GM21390 (cell line): ENCODE data around the gene EIF2B1.
"Not testable (repeated sequence)": the region's sequence is repeated elsewhere in the genome, so short reads cannot be mapped to it uniquely, and the experiment has no call there.

Source experiments
- ATAC-seq: cut with Tn5 transposase; IDR thresholded peaks from one replicate; pipeline ENCODE4 v1.9.1; 2021; ENCODE audit not compliant: unreplicated experiment

The EIF2B1 gene

GRCh38 chr12:123621101-123621500, 12.4 kb downstream of the EIF2B1 start:
- ATAC-seq, result no peak

- no peak for ATAC-seq
Measured at GRCh38 chr12:123617580-123617979, 15.9 kb downstream of the EIF2B1 start.

GRCh38 chr12:123617144-123617543, 16.3 kb downstream of the EIF2B1 start:
- no peak for ATAC-seq

- ATAC-seq, result no peak
Measured at GRCh38 chr12:123614531-123614930, 19.0 kb downstream of the EIF2B1 start.

- no peak for ATAC-seq
Measured at GRCh38 chr12:123614110-123614509, 19.4 kb downstream of the EIF2B1 start.

GRCh38 chr12:123608182-123608581, 25.3 kb downstream of the EIF2B1 start:
- no peak for ATAC-seq

GRCh38 chr12:123607756-123608155, 25.7 kb downstream of the EIF2B1 start:
- ATAC-seq, result no peak

DNA sequence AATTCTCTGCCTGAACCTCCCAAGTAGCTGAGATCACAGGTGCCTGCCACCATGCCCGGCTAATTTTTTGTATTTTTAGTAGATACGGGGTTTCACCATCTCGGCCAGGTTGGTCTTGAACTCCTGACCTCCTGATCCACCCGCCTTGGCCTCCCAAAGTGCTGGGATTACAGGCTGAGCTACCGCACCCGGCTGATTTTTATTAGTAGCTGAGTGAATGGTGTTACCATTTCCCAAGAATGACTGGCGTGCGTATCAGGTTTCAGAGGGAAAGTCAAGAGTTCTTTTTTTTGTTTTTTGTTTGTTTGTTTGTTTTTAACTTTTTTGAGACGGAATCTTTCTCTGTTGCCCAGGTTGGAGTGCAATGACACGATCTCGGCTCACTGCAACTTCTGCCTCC, 30.0 kb downstream of the EIF2B1 start:
- ATAC-seq, result not testable (repeated sequence)

- ATAC-seq, result no peak
Measured at GRCh38 chr12:123602651-123603195, 30.8 kb downstream of the EIF2B1 start.

- peak; percentile 90 for ATAC-seq
Measured at GRCh38 chr12:123601602-123602489, 31.6 kb downstream of the EIF2B1 start, which contains the start of gene DDX55. TSS of gene DDX55 (plus strand) at chr12:123602099. CDS start at chr12:123602149, 50 bp downstream.

DNA sequence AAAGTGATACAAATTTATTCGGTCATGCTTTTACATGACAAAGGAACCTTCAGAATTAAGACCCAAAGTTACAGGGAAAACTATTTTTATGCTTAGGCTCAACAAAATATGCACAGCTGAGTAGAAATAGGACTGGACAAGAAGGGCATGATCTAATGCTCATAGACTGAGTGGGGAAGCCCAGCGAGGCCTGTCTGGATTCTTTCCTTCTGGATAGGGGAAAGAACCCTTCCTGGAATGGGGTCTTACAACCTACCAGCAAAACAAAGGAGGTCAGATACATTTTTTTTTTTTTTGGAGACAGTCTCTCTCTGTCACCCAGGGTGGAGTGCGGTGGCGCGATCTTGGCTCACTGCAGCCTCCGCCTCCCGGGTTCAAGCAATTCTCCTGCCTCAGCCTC, 33.8 kb downstream of the EIF2B1 start:
- ATAC-seq, result no peak

- no peak for ATAC-seq
Measured at GRCh38 chr12:123599310-123599709, 34.2 kb downstream of the EIF2B1 start.

GRCh38 chr12:123598522-123598921, 35.0 kb downstream of the EIF2B1 start:
- no peak for ATAC-seq

GRCh38 chr12:123597100-123597499, 36.4 kb downstream of the EIF2B1 start:
- no peak for ATAC-seq

DNA sequence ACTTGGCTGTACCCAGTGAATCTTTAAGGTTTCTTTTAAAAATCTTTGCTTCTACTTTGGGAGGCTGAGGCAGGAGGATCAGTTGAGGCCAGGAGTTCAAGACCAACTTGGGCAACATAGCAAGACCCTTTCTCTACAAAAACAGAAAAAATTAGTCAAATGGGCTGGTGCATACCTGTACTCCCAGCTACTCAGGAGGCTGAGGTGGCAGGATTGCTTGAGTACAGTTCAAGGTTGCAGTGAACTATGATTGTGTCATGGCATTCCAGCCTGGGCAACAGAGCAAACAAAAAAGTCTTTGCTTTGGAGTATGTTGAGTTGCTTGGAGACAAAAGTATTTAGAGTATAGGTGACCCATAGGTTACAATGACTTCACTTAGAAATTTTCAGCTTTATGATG, 37.8 kb downstream of the EIF2B1 start:
- ATAC-seq, result no peak

DNA sequence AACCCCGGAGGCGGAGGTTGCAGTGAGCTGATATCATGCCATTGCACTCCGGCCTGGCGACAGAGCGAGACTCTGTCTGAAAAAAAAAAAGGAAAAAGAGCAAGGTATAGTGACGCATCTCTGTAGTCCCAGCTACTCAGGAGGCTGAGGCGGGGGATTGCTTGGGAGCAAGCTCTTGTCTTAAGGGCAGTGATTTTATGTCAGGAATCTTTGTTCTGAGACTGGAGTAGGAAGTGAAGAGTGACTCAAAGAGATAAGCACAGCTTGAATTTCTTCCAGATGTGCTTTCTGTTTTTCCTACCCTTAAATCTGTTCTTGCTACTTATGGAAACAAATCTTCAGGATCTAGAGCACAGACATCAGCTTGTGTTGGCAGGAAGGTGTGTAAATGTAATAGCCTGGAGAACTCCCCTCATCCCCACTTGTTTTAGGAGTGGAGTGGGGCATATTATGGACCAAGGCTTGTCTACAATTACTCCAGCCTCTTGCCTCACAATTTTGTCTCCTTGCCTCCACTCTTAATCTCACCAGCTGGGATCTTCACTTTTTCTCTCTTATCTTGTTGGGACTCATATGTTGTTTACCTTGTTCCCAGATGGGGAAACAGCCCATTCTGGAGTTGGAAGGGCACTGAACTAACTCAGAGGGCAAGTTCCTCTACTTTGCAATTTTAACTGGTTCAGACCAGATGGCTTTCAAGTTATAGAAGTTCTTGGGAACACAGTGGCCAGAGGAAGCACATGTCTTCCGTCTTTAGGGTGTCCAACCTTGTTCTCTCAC, 41.6 kb downstream of the EIF2B1 start:
- no peak for ATAC-seq

DNA sequence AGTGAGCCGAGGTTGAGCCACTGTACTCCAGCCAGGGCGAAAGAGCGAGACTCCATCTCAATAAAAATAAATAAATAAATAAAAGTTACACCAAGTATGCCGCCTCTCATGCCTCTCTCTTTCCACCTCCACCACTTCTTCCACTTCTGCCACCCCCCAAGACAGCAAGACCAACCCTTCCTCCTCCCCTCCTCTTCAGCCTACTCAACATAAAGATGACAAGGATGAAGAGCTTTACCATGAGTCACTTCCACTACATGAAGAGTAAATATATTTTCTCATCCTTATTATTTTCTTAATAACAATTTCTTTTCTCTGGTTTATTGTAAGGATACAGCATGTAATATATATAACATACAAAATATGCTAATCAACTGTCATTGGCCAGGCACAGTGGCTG, 52.7 kb downstream of the EIF2B1 start:
- no peak for ATAC-seq

DNA sequence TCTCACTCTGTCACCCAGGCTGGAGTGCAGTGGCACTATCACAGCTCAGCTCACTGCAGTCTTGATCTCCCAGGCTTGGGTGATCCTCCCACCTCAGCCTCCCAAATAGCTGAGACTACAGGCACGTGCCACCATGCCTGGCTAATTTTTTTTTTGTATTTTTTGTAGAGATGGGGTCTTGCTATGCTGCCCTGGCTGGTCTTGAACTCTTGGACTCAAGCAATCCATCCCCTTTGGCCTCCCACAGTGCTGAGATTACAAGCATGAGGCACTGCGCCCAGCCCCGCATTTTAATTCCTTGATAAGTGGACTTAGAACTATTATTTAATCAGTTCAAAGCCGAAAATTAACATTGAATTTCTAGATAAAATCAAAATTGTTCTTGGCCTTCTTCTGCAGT, 54.7 kb downstream of the EIF2B1 start:
- not testable (repeated sequence) for ATAC-seq

GRCh38 chr12:123578243-123578642, 55.2 kb downstream of the EIF2B1 start:
- ATAC-seq, result no peak

- ATAC-seq, result no peak
Measured at GRCh38 chr12:123576611-123577010, 56.9 kb downstream of the EIF2B1 start.

DNA sequence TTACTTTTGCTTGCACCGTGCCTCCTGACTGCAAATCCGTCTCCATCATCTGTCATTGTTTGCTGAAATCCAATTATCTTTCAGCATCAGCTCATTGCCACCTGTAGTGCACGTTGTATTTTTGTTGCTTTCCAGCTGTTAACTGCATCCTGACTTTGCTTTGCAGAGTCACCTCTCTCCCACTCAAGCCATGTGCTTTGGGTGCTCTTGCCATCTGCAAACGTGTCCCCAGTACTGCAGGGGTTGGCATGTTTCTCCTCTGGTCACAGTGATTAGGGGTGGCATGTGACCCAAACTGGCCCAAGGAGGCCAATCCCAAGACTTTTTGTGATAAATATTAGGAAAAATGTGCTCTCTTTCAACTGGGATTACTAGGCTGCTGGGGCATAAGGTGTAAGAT, 59.6 kb downstream of the EIF2B1 start:
- no peak for ATAC-seq

GRCh38 chr12:123572391-123572790, 61.1 kb downstream of the EIF2B1 start:
- no peak for ATAC-seq
